Right lobe of liver (tissue), 6 donors: ENCODE data around the gene CC2D2A. TPM values are rescaled to one million over a fixed set of nuclear protein-coding genes. Genes with fewer than 3 reads are reported as not detected.
A peak's percentile ranks its signal among the peaks of the same experiment; 100 is the strongest.

ENCODE experiments used
- ATAC-seq, 4 donors: fragments of 200-7000 bp; cut with Tn5 transposase; one replicate each; pipeline ENCODE4 v1.9.1; 2020; ENCODE audit warnings: mild to moderate bottlenecking in 4 of 4, moderate library complexity in 4 of 4
- DNase-seq, 3 donors: peaks; one replicate each; pipeline ENCODE4 v3.0.0-alpha.2; 2020
- H3K27ac ChIP-seq, 3 donors: fragments of 200-600 bp; one replicate each; pipeline ENCODE4 v1.8.0; 2022
- H3K27me3 ChIP-seq, 2 donors: fragments of 200-600 bp; one replicate each; pipeline ENCODE4 v1.8.0; 2022
- H3K36me3 ChIP-seq, 4 donors: fragments of 200-600 bp; sonication (generic) in 1 of 4; one replicate each; pipeline versions ENCODE4 v1.5.1 to v1.8.0; 2017 to 2022; ENCODE audit warnings: control low read depth in 1 of 4
- H3K4me1 ChIP-seq, 4 donors: fragments of 200-600 bp; sonication (generic) in 1 of 4; one replicate each; pipeline versions ENCODE4 v1.5.1 to v1.8.0; 2017 to 2022; ENCODE audit warnings: control low read depth in 1 of 4
- H3K4me3 ChIP-seq, 3 donors: fragments of 200-600 bp; one replicate each; pipeline ENCODE4 v1.8.0; 2022
- H3K9me3 ChIP-seq, 4 donors: fragments of 200-600 bp; sonication (generic) in 1 of 4; one replicate each; pipeline versions ENCODE4 v1.5.1 to v1.8.0; 2017 to 2022; ENCODE audit warnings: control low read depth in 1 of 4
- POLR2A ChIP-seq: fragments of 450-650 bp; IDR thresholded peaks from one replicate; pipeline ENCODE4 v1.6.1; 2017; ENCODE audit warnings: antibody characterized with exemption, mild to moderate bottlenecking
- WGBS: methylation state at CpG from one replicate; pipeline ENCODE4 v1.1.6; 2018; ENCODE audit warnings: low coverage, low lambda C conversion rate; ENCODE audit not compliant: insufficient coverage; ENCODE audit errors: missing lambda C conversion rate; 5-methylcytosine and 5-hydroxymethylcytosine counted together
- intact Hi-C, 2 donors: fragments of 100-400 bp; cut with DNase I; formaldehyde crosslinking; loops; one replicate each; pipeline versions ENCODE4 v1.11.2 to v1.14.1; 2022
- total RNA-seq, 6 experiments: library from RNA; depleted of rRNA in 2 of 6; stranded (reverse); fragments of >200 nt in 2 of 6; fragmentation: NEBNext Ultra II Directional in 3 of 6; extraction: Animal tissue kit (Norgen Biotek cat#: 25700) in 3 of 6; gene quantifications; one replicate each; pipeline versions ENCODE4 v1.1.0 to v1.2.4, GENCODE V29; 2016 to 2023
- TF ChIP-seq, protein P1 (sequence below), 4 donors: fragments of 200-600 bp in 3 of 4; fragments of 450-650 bp in 1 of 4; IDR thresholded peaks; one replicate each; pipeline versions ENCODE4 v1.5.1 to v1.8.0; 2016 to 2022; ENCODE audit warnings: antibody characterized with exemption in 4 of 4, mild to moderate bottlenecking in 2 of 4
- donor health status: DM: no; HTN: yes; CAD: no.
- donor health status: DM: no; HTN: no; CAD: no.
- donor health status: DM: no; HTN: no; CAD: no.
- donor health status: DM: no; HTN: yes; CAD: no.
- donor health status: DM: no; HTN: yes; CAD: no.

CC2D2A gene
- total RNA-seq, 6 experiments from 2014 or later: 1.7 to 6.5 (median 3.2) TPM

DNA sequence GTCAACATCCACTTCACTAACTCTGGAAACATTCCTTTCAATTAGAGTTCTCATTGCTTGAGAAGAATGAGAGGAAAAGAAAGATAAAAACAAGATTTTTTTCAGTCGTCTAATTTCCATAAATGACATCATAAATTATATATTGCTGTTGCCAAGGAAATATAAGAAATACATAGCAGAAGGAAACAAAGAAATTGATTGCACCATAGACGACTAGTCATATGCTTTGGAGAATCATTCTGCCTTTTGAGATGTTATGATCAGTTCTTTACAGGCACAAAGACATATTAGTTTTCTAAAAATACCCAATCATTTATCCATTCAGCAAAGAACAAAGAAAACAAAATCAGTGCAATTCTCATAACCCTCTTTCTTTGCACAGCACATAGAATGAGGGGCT is 42.5 kb upstream of the CC2D2A start:
- intact Hi-C loops: no loop called here
- 34% methylated on average over 2 of the region's 2 CpGs for WGBS
- no peaks in the 10 kb centered on the region for H3K36me3 ChIP-seq
- no peak overlapping the region for H3K4me3 ChIP-seq
- no peak for ATAC-seq
- no peaks in the 10 kb centered on the region for H3K9me3 ChIP-seq
- H3K27me3 ChIP-seq: no peaks in the 10 kb centered on the region
- TF ChIP-seq POLR2A: no peak
- TF ChIP-seq, protein P1, sequence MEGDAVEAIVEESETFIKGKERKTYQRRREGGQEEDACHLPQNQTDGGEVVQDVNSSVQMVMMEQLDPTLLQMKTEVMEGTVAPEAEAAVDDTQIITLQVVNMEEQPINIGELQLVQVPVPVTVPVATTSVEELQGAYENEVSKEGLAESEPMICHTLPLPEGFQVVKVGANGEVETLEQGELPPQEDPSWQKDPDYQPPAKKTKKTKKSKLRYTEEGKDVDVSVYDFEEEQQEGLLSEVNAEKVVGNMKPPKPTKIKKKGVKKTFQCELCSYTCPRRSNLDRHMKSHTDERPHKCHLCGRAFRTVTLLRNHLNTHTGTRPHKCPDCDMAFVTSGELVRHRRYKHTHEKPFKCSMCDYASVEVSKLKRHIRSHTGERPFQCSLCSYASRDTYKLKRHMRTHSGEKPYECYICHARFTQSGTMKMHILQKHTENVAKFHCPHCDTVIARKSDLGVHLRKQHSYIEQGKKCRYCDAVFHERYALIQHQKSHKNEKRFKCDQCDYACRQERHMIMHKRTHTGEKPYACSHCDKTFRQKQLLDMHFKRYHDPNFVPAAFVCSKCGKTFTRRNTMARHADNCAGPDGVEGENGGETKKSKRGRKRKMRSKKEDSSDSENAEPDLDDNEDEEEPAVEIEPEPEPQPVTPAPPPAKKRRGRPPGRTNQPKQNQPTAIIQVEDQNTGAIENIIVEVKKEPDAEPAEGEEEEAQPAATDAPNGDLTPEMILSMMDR (IDR thresholded peaks at IDR 0.05): no peak
- H3K27ac ChIP-seq: no peak overlapping the region
- no peaks in the 10 kb centered on the region for H3K4me1 ChIP-seq
- no peak for DNase-seq

DNA sequence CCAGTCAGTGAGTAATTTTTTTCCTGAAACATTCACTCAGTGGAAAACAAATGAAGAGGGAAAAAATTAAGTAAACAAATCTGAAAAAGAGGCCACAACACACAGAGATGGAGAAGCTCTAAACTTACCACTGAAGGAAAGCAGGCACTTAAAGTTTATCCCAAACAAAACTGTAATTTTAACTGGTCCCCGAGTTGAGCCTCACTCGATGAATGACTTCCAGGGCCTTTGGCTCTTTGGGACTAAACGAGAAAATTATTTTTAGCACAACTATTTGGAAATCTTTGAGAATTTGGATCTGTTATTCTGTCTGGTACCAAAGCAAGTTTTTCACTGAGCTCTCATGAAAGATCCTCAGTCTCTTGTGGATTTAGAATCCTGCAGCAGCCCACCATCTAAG is 42.0 kb upstream of the CC2D2A start, which contains the start of gene C1QTNF7:
TSS of gene C1QTNF7 (plus strand) at position 333 of the 400 bp plus-strand sequence. CDS start 7,711 bp downstream, outside the sequence.
- H3K36me3 ChIP-seq: no peaks in the 10 kb centered on the region
- DNase-seq: no peak
- intact Hi-C loops: no loop called here
- no peak within 1 kb of the TSS for H3K4me3 ChIP-seq
- H3K4me1 ChIP-seq: no peaks in the 10 kb centered on the region
- no peak within 1 kb of the TSS for H3K27ac ChIP-seq
- no peak for TF ChIP-seq POLR2A
- TF ChIP-seq, protein P1 (IDR thresholded peaks at IDR 0.05): no peak
- no peaks in the 10 kb centered on the region for H3K9me3 ChIP-seq
- no peak for ATAC-seq
- no peaks in the 10 kb centered on the region for H3K27me3 ChIP-seq
- WGBS: 70% methylated on average over 3 of the region's 3 CpGs

DNA sequence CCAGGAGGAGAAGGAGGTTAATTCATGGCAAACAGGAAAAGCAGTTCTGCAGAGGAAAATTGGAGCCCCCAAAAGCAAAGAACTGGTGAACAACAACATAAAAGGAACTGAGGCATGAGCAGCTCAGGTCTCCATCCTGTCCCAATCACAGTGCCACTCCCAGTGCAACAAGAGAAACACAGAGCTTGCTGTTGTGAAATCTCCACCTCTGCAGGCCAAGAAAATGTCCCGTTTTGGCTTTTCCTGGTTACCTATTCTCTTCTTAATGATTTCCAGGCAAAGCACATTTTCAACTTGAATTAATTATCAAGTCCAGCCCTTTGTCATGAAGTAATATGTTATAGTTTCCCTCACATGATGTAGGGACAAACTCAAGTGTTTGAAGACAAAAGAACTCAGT is 41.1 kb upstream of the CC2D2A start:
- H3K27ac ChIP-seq: no peak overlapping the region

DNA sequence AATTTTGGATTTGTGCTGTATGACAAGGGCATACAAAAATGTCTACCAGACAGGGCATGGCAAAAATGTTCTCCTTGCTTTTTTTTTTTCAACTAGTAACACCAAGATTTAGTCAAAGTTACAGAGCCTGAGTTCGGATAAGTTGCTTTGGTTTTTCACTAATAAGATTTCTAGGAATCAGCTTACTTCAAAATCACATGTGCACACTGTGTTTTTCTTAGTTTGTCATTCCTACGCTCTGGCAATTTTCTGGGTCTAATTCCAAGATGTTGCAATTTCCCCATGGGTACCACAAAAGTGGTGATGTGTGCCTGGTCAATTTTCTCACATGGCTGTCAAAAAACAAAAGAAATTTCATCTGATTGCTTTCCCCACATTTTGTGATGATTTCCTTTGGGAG is 35.6 kb upstream of the CC2D2A start:
- TF ChIP-seq, protein P1 (IDR thresholded peaks at IDR 0.05): no peak
- TF ChIP-seq POLR2A: no peak
- no peak for ATAC-seq
- Histone ChIP-seq H3K27me3 (no peaks in the 10 kb centered on the region), H3K27ac (no peak overlapping the region), H3K9me3 (no peaks in the 10 kb centered on the region), H3K4me3 (no peak overlapping the region), H3K36me3 (no peaks in the 10 kb centered on the region), H3K4me1 (no peaks in the 10 kb centered on the region)
- no peak for DNase-seq
- WGBS: 64% methylated on average over 2 of the region's 2 CpGs
- intact Hi-C loops: no loop called here

More for the DNA sequence above, 41.1 kb upstream of the CC2D2A start:
- intact Hi-C loops: no loop called here
- no peaks in the 10 kb centered on the region for H3K36me3 ChIP-seq
- no peaks in the 10 kb centered on the region for H3K9me3 ChIP-seq
- no peak overlapping the region for H3K4me3 ChIP-seq
- TF ChIP-seq, protein P1 (IDR thresholded peaks at IDR 0.05): no peak
- no peak for TF ChIP-seq POLR2A
- ATAC-seq (peak in 1 of 4 donors; percentile 43), DNase-seq (no peak)
- H3K27me3 ChIP-seq: no peaks in the 10 kb centered on the region
- WGBS: 0% methylated on average over 1 of the region's 1 CpG
- no peaks in the 10 kb centered on the region for H3K4me1 ChIP-seq

DNA sequence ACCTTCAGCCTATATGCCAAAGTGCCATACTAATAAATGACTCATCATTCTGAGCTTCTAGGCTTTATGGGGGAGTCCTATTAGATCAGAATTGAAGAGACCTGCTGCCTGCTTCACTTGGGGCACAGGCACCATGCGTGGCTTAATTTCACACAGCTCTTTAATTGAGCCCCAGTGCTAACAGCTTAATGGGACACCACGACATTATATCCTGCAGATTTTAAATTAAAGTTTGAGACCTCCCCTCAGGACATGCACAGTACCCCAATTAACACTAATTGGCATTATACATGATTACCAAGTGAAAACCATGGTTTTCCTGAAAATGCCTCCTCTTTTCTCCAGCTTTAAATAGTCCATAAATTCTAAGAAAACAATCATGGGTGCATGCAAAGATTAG is 35.0 kb upstream of the CC2D2A start:
- no peak overlapping the region for H3K27ac ChIP-seq
- 72% methylated on average over 2 of the region's 2 CpGs for WGBS
- no peaks in the 10 kb centered on the region for H3K4me1 ChIP-seq
- H3K27me3 ChIP-seq: no peaks in the 10 kb centered on the region
- TF ChIP-seq, protein P1 (IDR thresholded peaks at IDR 0.05): no peak
- no peak for TF ChIP-seq POLR2A
- DNase-seq: no peak
- no peaks in the 10 kb centered on the region for H3K9me3 ChIP-seq
- no peak for ATAC-seq
- intact Hi-C loops: no loop called here
- no peaks in the 10 kb centered on the region for H3K36me3 ChIP-seq
- no peak overlapping the region for H3K4me3 ChIP-seq
